ENCODE data around the gene PLXNA4.

DNA sequence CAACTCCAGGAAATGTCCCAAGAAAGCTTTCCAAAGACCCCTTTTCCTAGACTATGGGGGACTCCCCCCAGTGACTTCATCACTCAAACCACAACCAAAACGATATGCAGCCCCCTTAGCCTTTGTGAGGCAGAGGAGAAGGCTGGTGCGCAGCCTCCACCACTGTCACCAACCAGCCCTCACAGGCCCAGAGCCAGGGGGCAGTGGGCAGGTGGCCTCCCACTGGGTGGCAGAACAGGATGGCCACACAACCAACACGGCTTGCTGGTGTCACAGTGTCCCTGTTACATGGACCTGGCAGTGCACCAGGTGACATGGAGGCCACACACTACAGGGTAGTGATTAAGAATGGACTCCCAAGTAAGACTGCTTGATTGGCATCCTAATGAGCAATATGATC lies 172.0 kb downstream of the PLXNA4 start:
- TF ChIP-seq, protein P1, sequence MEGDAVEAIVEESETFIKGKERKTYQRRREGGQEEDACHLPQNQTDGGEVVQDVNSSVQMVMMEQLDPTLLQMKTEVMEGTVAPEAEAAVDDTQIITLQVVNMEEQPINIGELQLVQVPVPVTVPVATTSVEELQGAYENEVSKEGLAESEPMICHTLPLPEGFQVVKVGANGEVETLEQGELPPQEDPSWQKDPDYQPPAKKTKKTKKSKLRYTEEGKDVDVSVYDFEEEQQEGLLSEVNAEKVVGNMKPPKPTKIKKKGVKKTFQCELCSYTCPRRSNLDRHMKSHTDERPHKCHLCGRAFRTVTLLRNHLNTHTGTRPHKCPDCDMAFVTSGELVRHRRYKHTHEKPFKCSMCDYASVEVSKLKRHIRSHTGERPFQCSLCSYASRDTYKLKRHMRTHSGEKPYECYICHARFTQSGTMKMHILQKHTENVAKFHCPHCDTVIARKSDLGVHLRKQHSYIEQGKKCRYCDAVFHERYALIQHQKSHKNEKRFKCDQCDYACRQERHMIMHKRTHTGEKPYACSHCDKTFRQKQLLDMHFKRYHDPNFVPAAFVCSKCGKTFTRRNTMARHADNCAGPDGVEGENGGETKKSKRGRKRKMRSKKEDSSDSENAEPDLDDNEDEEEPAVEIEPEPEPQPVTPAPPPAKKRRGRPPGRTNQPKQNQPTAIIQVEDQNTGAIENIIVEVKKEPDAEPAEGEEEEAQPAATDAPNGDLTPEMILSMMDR (IDR thresholded peaks at IDR 0.05; ENCODE audit: insufficient read depth, low read length, poor library complexity, severe bottlenecking), result no peak
- TF ChIP-seq EZH2phosphoT487 (conservative IDR thresholded peaks at IDR 0.05; ENCODE audit: low read length), result no peak
